GM12878 (cell line): ENCODE data around the gene C2orf80. TPM values are rescaled to one million over a fixed set of nuclear protein-coding genes. Genes with fewer than 3 reads are reported as not detected.

ENCODE experiments used
- ATAC-seq: fragments of 200-7000 bp; cut with Tn5 transposase; 3 replicates; pipeline ENCODE4 v1.9.1; 2020; ENCODE audit warnings: mild to moderate bottlenecking, moderate library complexity
- BruUV-seq: library from RNA; stranded (reverse); fragments of 400-500 nt; replicated peaks from 2 replicates; lab custom pipeline; 2021; lab: Mats Ljungman, UMichigan
- CTCF ChIA-PET: fragments of 300-600 bp; sonication (Branson Sonifier 250); formaldehyde crosslinking; extraction: SDS; loops from one replicate; lab custom pipeline; 2021; ENCODE audit warnings: inconsistent platforms; lab: Yijun Ruan, JAX
- POLR2A ChIA-PET: fragments of 350-600 bp; formaldehyde crosslinking; extraction: SDS; loops from one replicate; lab custom pipeline; 2021; ENCODE audit warnings: inconsistent platforms; lab: Charles Lee
- RAD21 ChIA-PET: fragments of 300-600 bp; sonication (Branson Sonifier 250); formaldehyde crosslinking; loops from one replicate; lab custom pipeline; 2023; ENCODE audit warnings: antibody characterized with exemption; ENCODE audit not compliant: unreplicated experiment; lab: Charles Lee
- SMC1A ChIA-PET: fragments of 300-600 bp; sonication (Branson Sonifier 250); formaldehyde crosslinking; loops from one replicate; lab custom pipeline; 2023; ENCODE audit not compliant: unreplicated experiment, uncharacterized antibody; lab: Charles Lee
- DNase-seq: peaks from one replicate; pipeline ENCODE4 v3.0.0-alpha.2; 2011; ENCODE audit warnings: low read depth, low spot score
- FAIRE-seq: peaks from 3 replicates; lab custom pipeline; 2011; peaks lifted over from hg19 to GRCh38; lab: Jason Lieb, UNC
- H2AFZ ChIP-seq: 2 replicates; pipeline ENCODE4 v1.6.0; 2011; ENCODE audit warnings: low read depth, low read length, control low read depth; ENCODE audit not compliant: control insufficient read depth
- H3K27ac ChIP-seq: 2 replicates; pipeline ENCODE4 v1.5.1; 2011; ENCODE audit warnings: control low read depth; ENCODE audit not compliant: control insufficient read depth, insufficient read depth
- H3K27me3 ChIP-seq, 2 experiments: replicated peaks in 1 of 2; 2 replicates each; pipeline versions ENCODE4 v1.6.0 to v1.6.1; 2011; ENCODE audit warnings: low read length in 1 of 2; ENCODE audit not compliant: control insufficient read depth in 2 of 2, insufficient read depth in 2 of 2
- H3K36me3 ChIP-seq, 2 experiments: 2 replicates each; pipeline ENCODE4 v1.5.1; 2011; ENCODE audit warnings: low read length in 1 of 2; ENCODE audit not compliant: control insufficient read depth in 2 of 2, insufficient read depth in 2 of 2
- H3K4me1 ChIP-seq: 2 replicates; pipeline ENCODE4 v1.6.1; 2011; ENCODE audit warnings: mild to moderate bottlenecking, low read length, moderate library complexity, mixed read lengths; ENCODE audit not compliant: control insufficient read depth, insufficient read depth
- H3K4me2 ChIP-seq: 2 replicates; pipeline ENCODE4 v1.6.0; 2011; ENCODE audit warnings: control low read depth; ENCODE audit not compliant: control insufficient read depth, insufficient read depth
- H3K4me3 ChIP-seq: fragments of 200-600 bp; sonication (generic); 2 replicates; pipeline ENCODE4 v1.5.1; 2016
- H3K79me2 ChIP-seq: 2 replicates; pipeline ENCODE4 v1.6.0; 2011; ENCODE audit warnings: low read length; ENCODE audit not compliant: control insufficient read depth, insufficient read depth
- H3K9ac ChIP-seq: 2 replicates; pipeline ENCODE4 v1.8.0; 2011; ENCODE audit warnings: low read length, control low read depth, mixed read lengths; ENCODE audit not compliant: control insufficient read depth, insufficient read depth
- H3K9me3 ChIP-seq: replicated peaks from 3 replicates; pipeline ENCODE4 v1.5.1; 2011; ENCODE audit warnings: mild to moderate bottlenecking, low read length; ENCODE audit not compliant: control insufficient read depth, insufficient read depth
- H4K20me1 ChIP-seq: 2 replicates; pipeline ENCODE4 v1.6.0; 2011; ENCODE audit not compliant: control insufficient read depth, insufficient read depth
- ATF7 ChIP-seq: fragments of 450-650 bp; IDR thresholded peaks from 2 replicates; pipeline ENCODE4 v1.6.1; 2016; ENCODE audit warnings: low read depth, mild to moderate bottlenecking
- FOXM1 ChIP-seq: IDR thresholded peaks from 2 replicates; pipeline ENCODE4 v1.6.1; 2012; ENCODE audit warnings: low read depth, mild to moderate bottlenecking, inconsistent platforms, low read length, moderate library complexity
- HCFC1 ChIP-seq: fragments of 150-350 bp; IDR thresholded peaks from 2 replicates; pipeline ENCODE4 v1.6.1; 2014; ENCODE audit warnings: low read length
- JUNB ChIP-seq: IDR thresholded peaks from 2 replicates; pipeline ENCODE4 v1.6.1; 2016; ENCODE audit warnings: antibody characterized with exemption, mild to moderate bottlenecking
- KDM1A ChIP-seq: fragments of 200-600 bp; sonication (generic); IDR thresholded peaks from 2 replicates; pipeline ENCODE4 v1.6.1; 2016; ENCODE audit warnings: borderline replicate concordance
- NFYB ChIP-seq: IDR thresholded peaks from 2 replicates; pipeline ENCODE4 v1.6.1; 2011; ENCODE audit warnings: low read depth, mild to moderate bottlenecking, low read length, improper control_type of control experiment, moderate library complexity; ENCODE audit not compliant: insufficient read depth
- NKRF ChIP-seq: fragments of 450-650 bp; conservative IDR thresholded peaks from 2 replicates; pipeline ENCODE4 v1.6.1; 2017; ENCODE audit warnings: mild to moderate bottlenecking, moderate library complexity
- PKNOX1 ChIP-seq: fragments of 450-650 bp; IDR thresholded peaks from 2 replicates; pipeline ENCODE4 v1.6.1; 2016; ENCODE audit warnings: mild to moderate bottlenecking
- POLR2A ChIP-seq: IDR thresholded peaks from 2 replicates; pipeline ENCODE4 v1.6.1; 2011; ENCODE audit warnings: low read depth, mild to moderate bottlenecking, low read length
- POLR2AphosphoS5 ChIP-seq: IDR thresholded peaks from 2 replicates; pipeline ENCODE4 v1.6.1; 2011; ENCODE audit warnings: mild to moderate bottlenecking, low read length, inconsistent platforms
- PRDM15 ChIP-seq: fragments of 450-650 bp; formaldehyde crosslinking; IDR thresholded peaks from 2 replicates; pipeline ENCODE4 v1.4.0; 2020; ENCODE audit warnings: mild to moderate bottlenecking, moderate library complexity
- USF2 ChIP-seq: IDR thresholded peaks from 2 replicates; pipeline ENCODE4 v1.6.1; 2011; ENCODE audit warnings: low read depth, low read length, improper control_type of control experiment, borderline replicate concordance
- ZBTB4 ChIP-seq: fragments of 450-650 bp; formaldehyde crosslinking; IDR thresholded peaks from 2 replicates; pipeline ENCODE4 v1.4.0; 2022; ENCODE audit warnings: mild to moderate bottlenecking, moderate library complexity
- ZNF622 ChIP-seq: fragments of 450-650 bp; IDR thresholded peaks from 2 replicates; pipeline ENCODE4 v1.6.1; 2017; ENCODE audit warnings: mild to moderate bottlenecking, inconsistent platforms
- WGBS: methylation state at CpG from one replicate; pipeline ENCODE4 v1.1.6; 2016; ENCODE audit warnings: low lambda C conversion rate; ENCODE audit not compliant: insufficient replicate concordance, insufficient coverage; ENCODE audit errors: missing lambda C conversion rate; 5-methylcytosine and 5-hydroxymethylcytosine counted together
- in situ Hi-C: fragments of 300-500 bp; cut with MboI; formaldehyde crosslinking; loops from 9 replicates; pipeline ENCODE4 v1.14.3; 2018; ENCODE audit warnings: mixed read lengths
- intact Hi-C: fragments of 100-400 bp; cut with micrococcal nuclease; formaldehyde crosslinking; loops from one replicate; pipeline ENCODE4 v1.14.2; 2022; ENCODE audit not compliant: unreplicated experiment
- polyA plus RNA-seq, 11 experiments: library from polyadenylated mRNA; depleted of rRNA in 4 of 11; unstranded in 6 of 11; stranded (reverse) in 5 of 11; fragments of >200 nt; fragmentation: Nextera tagmentation in 4 of 11; fragmentation: Illumina TruSeq in 1 of 11; extraction: Ambion mirVana in 4 of 11; extraction: Trizol in 1 of 11; gene quantifications; 1 replicate in 1 of 11; 2 replicates in 10 of 11; pipeline versions ENCODE4 v1.2.1 to v1.2.3, GENCODE V29; 2011 to 2016; ENCODE audit warnings: inconsistent platforms in 2 of 11, missing spikeins in 2 of 11, low read depth in 1 of 11
- total RNA-seq, 4 experiments: library from RNA; depleted of rRNA in 3 of 4; stranded (reverse); fragments of >200 nt in 3 of 4; fragmentation: Illumina TruSeq in 1 of 4; extraction: Trizol in 1 of 4; gene quantifications; 2 replicates each; pipeline versions ENCODE4 v1.2.1 to v1.2.3, GENCODE V29; 2013 to 2021

C2orf80 gene
- total and polyA plus RNA-seq, 10 of the 15 experiments (the other 5 are each of a cell fraction or from before 2014, with no cell fraction given) = not detected

GRCh38 chr2:208174144-208174543 lies 15.7 kb downstream of the C2orf80 start:
- Histone ChIP-seq H3K27me3 (peaks cover 0 to 5% of the 10 kb centered on the region in 2 experiments; a peak in 1 of 4 replicates), H3K27ac (no peak overlapping the region), H4K20me1 (no peaks in the 10 kb centered on the region), H3K79me2 (no peaks in the 10 kb centered on the region), H3K36me3 (no peaks in the 10 kb centered on the region), H3K4me2 (no peak overlapping the region), H3K9ac (no peak overlapping the region), H2AFZ (no peak overlapping the region), H3K9me3 (no peaks in the 10 kb centered on the region), H3K4me3 (no peak overlapping the region), H3K4me1 (no peaks in the 10 kb centered on the region)
- POLR2A ChIA-PET = no interaction called here
- SMC1A ChIA-PET = interaction anchor here (0.9 to 2.6 kb wide), 3 partner anchors 33 to 152 kb away, joined by 3 to 32 read pairs (median 5); no protein-coding TSS in a partner anchor
- DNase-seq = no peak
- CTCF ChIA-PET = interaction anchor here (0.6 to 2.9 kb wide), 12 partner anchors 8 to 235 kb away, joined by 3 to 51 read pairs (median 4); partner anchors contain the start of gene IDH1
- FAIRE-seq = no peak
- RAD21 ChIA-PET = interaction anchor here (2.4 to 2.9 kb wide), 3 partner anchors 8 to 79 kb away, joined by 5 to 25 read pairs (median 8); partner anchors contain the start of genes C2orf80 and IDH1
- ATAC-seq = no peak
- WGBS = 50% methylated on average over 9 of the region's 9 CpGs
- no TSS peak for BruUV-seq
- intact Hi-C loops = loop anchor here (10.0 kb wide), 1 partner anchor 171 kb away; no protein-coding TSS in a partner anchor
- in situ Hi-C loops = no loop called here
- TF ChIP-seq FOXM1 (no peak), PKNOX1 (no peak), NFYB (no peak), POLR2A (no peak), POLR2AphosphoS5 (no peak), PRDM15 (CRISPR knock-in tag) (no peak), ATF7 (no peak), ZNF622 (no peak), HCFC1 (no peak), NKRF (no peak), USF2 (no peak), KDM1A (no peak), ZBTB4 (CRISPR knock-in tag) (no peak), JUNB (no peak)
